ENCODE measurements around the gene STXBP3.

STXBP3 gene

GRCh38 chr1:108808438-108808837, 62.0 kb downstream of the STXBP3 start:
- no peak for DNase-seq (ENCODE audit: low spot score)

- DNase-seq (ENCODE audit: low spot score), result no peak
Observed at GRCh38 chr1:108811611-108812010, 65.1 kb downstream of the STXBP3 start.

- no peak for DNase-seq (ENCODE audit: low spot score)
Observed at GRCh38 chr1:108813326-108813725, 66.9 kb downstream of the STXBP3 start.

GRCh38 chr1:108814343-108815125, 68.1 kb downstream of the STXBP3 start:
- DNase-seq (ENCODE audit: low spot score), result no peak

- DNase-seq (ENCODE audit: low spot score), result no peak
Observed at GRCh38 chr1:108815566-108815965, 69.1 kb downstream of the STXBP3 start.

- peak; percentile 81 for DNase-seq (ENCODE audit: low spot score)
Observed at GRCh38 chr1:108816049-108816893, 69.8 kb downstream of the STXBP3 start.

- DNase-seq (ENCODE audit: low spot score), result peak; percentile 71
Observed at GRCh38 chr1:108817016-108817415, 70.5 kb downstream of the STXBP3 start.

- DNase-seq (ENCODE audit: low spot score), result no peak
Observed at GRCh38 chr1:108817811-108818210, 71.3 kb downstream of the STXBP3 start.

- no peak for DNase-seq (ENCODE audit: low spot score)
Observed at GRCh38 chr1:108819878-108820277, 73.4 kb downstream of the STXBP3 start.

GRCh38 chr1:108823632-108824031, 77.2 kb downstream of the STXBP3 start:
- DNase-seq (ENCODE audit: low spot score), result no peak

GRCh38 chr1:108824051-108824450, 77.6 kb downstream of the STXBP3 start:
- no peak for DNase-seq (ENCODE audit: low spot score)

- DNase-seq (ENCODE audit: low spot score), result no peak
Observed at GRCh38 chr1:108826081-108826635, 79.7 kb downstream of the STXBP3 start.

GRCh38 chr1:108828074-108828961, 81.8 kb downstream of the STXBP3 start:
- DNase-seq (ENCODE audit: low spot score), result peak; percentile 61

GRCh38 chr1:108829498-108829916, 83.0 kb downstream of the STXBP3 start:
- DNase-seq (ENCODE audit: low spot score), result no peak

GRCh38 chr1:108830119-108831008, 83.9 kb downstream of the STXBP3 start:
- no peak for DNase-seq (ENCODE audit: low spot score)

GRCh38 chr1:108831225-108831624, 84.8 kb downstream of the STXBP3 start:
- no peak for DNase-seq (ENCODE audit: low spot score)

- no peak for DNase-seq (ENCODE audit: low spot score)
Observed at GRCh38 chr1:108832929-108833328, 86.5 kb downstream of the STXBP3 start.

GRCh38 chr1:108841703-108842102, 95.2 kb downstream of the STXBP3 start:
- DNase-seq (ENCODE audit: low spot score), result no peak

- DNase-seq (ENCODE audit: low spot score), result no peak
Observed at GRCh38 chr1:108842525-108843181, 96.2 kb downstream of the STXBP3 start.
